ENCODE results near the gene SMTN.
"Not testable (repeated sequence)": the region's sequence is repeated elsewhere in the genome, so short reads cannot be mapped to it uniquely, and the experiment has no call there.

SMTN gene

DNA sequence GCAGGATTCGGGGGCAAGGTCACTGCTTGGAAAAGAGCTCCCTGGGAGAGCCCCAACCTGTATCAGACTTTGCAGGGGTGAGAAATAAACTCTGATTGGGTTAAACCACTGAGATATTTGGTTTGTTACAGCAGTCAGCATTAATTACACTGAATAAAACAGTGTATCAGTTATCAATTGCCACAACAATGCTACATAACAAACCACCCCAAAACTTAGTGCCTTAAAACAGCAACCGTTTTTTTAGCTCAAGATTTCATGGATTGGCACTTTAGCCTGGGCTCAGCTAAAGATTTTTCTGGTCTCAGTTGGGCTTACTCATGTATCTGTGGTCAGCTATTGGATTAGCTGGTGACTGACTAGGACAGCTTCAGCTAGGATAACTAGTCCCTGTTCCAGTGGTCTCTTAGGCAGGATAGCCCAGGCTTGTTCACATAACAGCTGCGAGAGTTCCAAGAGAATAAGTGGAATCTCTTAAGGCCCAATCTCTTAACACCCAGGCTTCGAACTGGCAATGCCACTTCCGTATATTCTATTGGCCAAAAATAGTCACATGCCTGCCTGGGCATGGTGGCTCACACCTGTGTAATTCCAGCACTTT, 7.5 kb upstream of the SMTN start:
- DNase-seq = not testable (repeated sequence)

DNA sequence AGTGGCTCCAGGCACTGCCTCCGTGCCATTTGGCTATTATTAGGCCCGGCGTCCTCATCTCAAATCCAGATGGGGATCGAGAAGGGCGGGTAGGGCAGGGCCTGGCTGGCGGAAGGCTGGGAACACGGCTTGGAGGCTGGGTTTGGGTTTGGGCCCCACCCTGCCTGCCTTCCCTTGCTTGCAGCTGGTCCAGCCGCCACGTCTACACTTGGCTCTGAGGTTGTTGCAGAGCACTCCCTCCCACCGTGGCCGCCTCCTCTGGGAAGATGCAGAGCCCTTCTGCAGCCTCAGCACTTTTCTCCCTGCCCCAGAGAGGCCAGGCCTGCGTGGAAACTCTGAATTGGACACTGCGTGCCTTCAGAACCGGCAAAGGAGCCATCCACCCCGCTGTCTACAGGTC, 5.2 kb upstream of the SMTN start:
- DNase-seq = no peak

DNA sequence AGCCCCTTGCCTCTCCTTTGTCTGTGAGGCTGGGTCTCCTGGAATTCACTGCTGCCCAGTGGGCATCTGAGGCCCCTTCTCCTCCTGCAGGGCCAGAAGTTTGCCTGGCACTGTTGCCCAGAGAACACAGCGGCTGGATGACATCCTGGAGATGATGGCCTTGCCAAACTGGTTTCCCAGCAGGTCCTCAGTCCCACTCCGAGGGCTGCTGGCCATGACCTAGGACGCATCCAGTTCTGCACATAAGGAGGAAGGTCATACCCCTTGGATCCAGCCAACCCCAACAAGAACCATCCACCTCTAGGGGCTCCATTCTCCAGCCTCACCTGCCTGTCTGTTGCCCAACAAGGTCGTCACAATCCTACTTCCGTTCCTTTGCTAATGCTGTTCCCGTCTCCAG, 3.4 kb upstream of the SMTN start:
- DNase-seq = no peak

DNA sequence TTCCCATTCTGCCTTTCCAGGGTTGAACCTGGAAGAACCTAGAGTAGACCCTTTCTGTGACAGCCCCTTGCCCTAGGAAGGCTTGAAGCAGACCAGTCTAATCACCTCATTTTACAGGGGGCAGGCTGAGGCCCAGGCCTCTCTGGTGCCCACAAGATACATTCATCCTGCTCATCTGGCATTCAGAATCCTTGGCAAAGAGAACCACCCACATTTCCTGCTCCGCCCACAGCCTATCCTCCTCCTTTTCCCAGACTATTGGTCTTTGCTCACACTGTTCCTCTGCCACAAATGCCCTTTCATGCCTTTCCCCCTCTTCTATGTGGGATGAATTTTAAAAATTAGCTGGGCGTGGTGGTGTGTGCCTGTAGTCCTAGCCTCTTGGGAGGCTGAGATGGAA, 2.7 kb upstream of the SMTN start:
- not testable (repeated sequence) for DNase-seq

DNA sequence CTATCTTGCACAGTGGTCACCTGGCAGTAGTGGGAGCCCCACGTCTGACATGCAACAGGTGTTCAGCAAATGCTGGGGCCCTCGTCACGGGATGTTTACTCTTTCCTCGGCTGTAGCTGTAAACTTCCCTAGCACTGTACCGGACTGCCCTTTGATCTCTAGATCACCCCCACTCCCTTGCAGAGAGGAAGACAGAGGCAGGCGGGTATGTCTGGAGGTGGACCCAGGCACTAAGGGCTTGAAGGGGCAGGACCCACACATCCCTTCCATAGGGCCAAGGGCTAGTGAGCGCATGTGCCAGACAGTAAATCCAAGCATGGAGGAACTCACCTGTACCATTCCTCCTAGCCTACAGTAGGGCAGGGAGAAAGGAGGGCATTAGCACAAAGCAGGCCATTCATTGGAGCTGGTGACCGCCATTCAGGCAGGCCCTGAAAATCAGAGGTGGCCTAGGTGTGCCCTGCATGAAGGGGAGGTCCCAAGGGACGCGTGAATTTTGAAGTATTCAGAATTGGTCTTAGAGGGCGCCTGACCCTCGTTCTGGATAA, 1.9 kb upstream of the SMTN start:
- DNase-seq = no peak

DNA sequence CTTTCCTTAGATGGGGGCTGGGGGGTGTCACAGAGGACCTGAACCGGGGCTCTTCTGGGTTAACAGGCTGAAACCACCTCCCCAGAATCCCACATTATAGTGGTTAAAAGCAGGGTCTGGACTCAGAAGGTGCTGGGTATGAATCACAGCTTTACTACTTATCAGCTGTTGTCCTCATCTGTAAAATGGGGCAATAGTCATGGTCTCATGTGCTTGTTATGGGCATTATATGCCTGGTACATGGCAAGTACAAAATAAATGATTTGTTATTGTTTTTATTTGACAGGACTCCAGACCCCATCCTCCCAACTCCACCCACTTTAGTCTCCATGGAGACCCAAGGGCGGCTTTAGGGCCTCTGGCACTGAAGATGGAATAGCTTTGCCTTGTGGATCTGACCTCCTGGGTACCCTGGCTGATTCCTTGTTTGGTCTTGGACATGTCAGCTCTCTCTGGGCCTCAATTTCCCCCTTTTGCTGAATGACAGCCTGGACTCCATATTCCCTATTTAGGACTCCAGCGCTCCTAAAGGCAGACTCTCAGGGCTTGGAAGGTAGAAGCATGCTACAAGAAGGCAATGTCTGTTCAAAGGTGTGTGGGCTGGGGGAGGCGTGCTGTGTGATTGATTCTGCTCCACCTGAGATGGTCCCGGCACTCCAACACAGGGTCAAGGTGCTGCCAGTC, 812 bp upstream of the SMTN start:
- DNase-seq = no peak

DNA sequence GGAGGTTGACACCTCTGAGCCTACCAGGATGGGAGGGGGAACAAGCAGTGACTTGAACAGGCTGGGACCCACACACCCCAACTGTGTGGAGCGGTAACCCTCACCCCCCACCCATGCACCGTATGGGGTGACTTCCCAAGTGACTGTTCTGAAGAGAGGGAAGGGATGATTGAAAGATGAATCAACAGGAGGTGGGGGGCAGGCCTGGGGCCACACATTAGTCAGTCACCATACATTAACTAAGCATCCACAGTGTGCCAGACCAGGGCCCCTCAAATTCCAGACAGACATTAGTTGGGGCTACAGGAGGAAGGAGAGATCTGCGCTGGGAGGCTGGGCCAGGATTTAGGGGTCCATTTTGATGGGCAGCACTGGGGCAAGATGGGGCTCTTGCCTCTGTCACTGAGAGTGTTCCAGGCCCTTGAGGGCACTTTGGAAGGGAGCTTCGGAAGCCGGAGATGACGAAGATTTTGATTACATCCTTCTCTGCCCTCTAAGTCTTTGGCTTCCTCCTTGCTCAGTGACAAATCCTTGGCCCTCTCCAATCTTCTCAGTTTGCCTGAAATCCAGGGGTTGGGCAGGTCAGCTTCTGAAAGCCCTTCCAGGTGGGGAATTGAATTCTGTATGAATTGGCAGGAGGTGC, 966 bp downstream of the SMTN start:
- DNase-seq = no peak

DNA sequence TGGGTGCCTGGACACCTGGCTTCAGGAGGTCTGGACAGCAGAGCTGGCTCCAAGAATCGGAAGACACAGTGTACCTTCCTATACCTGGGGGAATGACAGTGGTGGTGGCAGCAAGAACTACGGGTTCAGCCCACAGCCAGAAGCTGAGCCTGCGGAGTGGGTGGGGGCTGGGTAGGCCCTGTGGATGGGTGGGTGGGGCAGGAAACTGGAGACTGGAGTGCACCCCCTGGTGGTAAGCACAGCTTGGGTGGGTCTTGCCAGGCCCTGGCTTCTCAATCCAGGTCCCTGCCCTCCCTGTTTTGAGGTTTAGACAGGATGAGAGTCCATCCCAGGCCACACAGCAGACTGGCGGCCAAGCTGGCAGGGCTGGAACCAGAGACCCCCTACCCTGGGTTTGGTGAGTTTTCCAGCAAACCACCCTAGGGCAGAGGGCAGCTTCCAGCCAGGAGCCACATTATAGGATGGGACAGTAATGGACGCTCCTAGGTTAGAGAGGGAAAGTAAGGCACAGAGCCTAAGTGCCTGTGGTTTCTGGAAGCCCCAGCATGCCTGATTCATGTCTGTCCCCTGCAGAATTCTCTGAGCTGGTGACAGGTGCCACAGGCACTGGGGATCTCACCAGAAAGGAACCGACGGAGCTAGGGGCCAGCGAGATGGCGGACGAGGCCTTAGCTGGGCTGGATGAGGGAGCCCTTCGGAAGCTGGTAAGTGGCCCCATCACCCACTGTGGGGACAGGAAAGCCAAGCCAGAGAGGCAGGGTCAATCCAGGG, 1.7 kb downstream of the SMTN start:
- peak; percentile 19 to 24 for DNase-seq

DNA sequence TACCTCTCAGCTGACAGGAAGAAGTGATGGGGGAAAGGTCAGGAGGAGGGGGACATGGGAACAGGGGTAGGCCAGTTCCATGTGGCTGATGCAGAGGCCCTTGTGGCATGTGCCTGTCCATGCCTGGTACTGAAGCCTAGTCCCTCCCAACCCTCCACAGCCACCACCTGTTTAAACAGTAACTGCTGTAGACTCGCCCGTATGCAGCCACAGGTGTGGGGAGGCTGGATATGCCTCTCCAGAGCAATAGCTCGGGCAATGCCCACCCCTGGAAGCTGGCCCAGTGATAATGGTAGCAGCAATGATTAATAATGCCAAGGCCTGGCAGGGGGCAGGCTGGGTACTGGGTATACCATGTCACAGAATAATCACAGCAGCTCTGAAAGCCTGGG, 2.3 kb downstream of the SMTN start:
- peak; percentile 72 to 89 for DNase-seq

DNA sequence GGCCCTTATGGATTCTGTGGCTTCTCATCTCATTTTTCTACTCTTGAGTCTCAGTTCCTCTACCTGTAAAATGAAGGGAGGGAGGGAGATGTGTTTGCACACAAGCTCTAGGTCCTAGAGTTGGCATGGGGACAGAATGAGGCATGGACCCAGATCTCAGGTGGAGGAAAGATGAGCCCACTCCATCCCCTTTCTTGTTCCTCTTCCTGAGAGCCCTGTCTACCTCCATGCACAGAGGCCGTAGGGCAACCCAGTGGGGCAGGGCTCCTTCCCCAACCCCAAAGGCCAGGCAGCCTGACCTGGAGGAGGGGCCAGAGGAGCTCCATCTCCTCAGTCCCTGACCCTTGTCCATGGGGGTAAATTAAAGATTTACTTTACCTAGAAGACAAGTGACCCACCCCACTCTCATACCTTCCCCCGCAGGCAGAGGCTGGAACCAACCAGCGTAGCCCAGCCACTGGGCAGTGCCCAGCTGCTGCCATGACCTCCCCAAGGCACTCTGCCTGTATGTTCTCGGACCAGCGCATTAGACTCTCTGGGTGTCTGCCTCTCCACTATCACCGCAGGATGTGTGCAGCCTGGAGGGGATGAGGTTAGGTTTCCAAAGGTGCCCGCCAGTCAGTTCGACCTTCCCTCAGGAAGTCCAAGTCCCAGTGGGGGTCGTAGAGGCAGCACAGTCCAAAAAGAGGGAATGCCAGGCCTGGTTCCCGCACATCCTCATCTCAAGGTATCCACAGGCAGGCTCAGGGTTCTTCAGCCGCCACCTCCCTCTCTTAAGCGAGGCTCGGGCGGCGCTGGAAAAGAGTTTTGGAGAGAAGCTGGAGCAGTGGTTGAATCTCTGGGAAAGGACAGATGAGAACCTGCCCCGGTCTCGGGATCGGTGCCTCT, 3.0 kb downstream of the SMTN start:
- no peak for DNase-seq

DNA sequence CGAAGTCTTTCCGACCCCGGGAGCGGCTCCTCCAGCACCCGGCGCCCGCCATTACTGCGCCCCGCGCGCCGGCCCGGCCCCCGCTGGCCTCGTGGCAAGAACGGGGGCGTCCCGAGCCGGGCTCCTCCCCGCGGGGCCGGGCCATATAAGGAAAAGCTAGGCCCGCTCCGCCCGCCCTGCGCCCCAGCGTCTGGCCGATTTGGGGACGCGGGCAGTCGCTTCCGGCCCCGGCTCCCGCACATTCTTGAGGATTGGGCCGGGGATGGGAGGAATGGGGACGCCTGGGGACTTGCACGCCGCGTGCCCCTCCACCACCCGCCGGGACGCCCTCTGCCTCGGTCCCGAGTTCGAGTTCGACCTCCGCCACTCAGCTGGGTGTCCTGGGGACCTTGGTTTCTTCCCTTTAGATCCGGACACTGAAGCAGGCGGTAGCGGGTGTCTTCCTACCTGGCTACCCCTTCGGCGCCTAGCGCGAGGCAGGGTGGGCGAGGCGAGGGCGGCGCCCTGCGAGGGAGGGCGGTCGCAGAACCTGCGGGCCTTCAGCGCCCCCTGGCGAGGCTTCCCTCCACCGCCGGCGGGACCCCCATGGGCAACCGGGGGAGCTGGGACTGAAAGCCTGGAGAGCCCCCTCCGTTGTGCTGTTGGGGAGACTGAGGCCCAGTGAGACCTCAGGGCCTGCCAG, 3.8 kb downstream of the SMTN start:
- DNase-seq = no peak

DNA sequence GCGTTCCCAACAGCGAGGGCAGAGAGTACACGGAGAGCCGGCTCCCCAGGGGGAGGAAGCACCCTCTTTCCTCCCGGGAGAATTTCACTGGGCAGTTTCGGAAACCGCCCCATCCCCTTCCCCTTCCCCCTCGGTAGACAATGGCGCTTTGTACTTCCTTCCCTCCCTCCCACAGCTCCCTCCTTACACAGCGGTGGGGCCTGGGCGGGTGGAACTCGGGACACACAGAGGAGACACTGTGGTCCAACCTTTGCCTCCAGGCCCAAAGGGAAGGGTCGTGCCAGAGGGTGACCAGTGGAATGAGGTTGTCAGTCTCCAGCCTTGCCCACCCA, 4.3 kb downstream of the SMTN start:
- no peak for DNase-seq

DNA sequence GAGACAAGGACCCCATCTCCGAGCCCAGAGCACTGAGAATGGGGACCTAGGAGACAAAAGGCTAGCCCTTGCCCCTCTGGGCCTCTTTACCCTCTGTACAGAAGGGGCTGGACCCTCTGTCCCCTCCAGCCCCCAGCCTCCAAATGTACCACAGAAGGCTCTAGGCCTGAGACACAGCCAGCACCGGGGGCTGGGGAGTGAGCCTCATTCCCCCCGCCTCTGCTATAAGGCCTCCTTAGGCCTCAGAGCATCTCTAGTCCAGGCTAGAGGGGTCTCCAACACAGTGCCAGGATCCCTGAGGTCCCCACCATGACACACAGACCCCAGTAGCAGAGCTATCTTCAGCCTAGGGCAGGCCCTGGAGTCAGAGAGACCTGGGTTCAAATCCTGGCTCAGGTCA, 4.8 kb downstream of the SMTN start:
- DNase-seq = no peak

DNA sequence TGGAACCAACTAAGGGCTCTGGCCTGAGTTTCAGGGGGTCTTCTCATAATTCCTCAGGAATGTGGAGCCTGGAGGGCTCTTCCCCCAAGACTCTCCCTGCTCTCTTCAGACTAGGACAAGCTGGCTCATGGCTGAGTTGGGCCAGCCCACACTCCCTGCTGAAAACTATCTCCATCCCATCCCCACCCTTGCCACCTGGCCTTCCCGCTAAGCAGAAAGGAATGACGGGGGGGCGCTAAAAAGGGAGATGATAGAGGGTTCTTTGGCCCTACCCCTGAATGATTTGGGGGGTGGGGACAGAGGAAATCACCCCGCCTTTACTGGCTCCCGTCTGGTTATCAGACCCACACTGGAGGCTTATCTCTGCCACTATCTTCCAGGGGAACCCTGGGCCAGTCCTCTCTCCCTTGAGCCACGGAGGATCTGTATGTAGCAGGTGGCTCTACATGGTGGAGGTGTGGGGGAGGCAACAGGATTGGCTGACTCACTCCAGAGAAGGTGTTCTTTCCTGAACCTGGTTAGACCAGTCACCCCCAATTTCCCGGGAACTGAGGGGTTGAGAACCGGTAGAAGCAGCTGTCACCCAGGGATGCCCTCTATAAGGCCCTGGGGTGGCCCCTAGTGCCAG, 5.7 kb downstream of the SMTN start:
- DNase-seq = no peak

DNA sequence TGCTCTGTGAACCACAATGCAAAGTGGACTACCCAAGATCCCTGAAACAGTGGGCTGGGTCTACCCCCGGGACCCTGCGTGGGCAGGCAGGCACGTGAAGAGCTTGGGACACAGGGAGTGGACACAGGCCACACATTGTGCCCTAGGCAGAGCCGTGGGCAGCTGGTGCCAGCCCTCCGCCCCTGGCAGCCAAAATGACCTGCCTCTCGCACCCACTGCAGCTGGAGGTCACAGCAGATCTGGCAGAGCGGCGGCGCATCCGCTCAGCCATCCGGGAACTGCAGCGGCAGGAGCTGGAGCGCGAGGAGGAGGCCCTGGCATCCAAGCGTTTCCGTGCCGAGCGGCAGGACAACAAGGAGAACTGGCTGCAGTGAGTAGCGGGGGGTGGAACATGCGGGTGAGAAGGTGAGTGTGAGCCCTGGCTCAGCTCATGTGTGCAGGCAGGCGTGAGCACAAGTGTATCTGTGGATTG, 6.7 kb downstream of the SMTN start:
- no peak for DNase-seq

DNA sequence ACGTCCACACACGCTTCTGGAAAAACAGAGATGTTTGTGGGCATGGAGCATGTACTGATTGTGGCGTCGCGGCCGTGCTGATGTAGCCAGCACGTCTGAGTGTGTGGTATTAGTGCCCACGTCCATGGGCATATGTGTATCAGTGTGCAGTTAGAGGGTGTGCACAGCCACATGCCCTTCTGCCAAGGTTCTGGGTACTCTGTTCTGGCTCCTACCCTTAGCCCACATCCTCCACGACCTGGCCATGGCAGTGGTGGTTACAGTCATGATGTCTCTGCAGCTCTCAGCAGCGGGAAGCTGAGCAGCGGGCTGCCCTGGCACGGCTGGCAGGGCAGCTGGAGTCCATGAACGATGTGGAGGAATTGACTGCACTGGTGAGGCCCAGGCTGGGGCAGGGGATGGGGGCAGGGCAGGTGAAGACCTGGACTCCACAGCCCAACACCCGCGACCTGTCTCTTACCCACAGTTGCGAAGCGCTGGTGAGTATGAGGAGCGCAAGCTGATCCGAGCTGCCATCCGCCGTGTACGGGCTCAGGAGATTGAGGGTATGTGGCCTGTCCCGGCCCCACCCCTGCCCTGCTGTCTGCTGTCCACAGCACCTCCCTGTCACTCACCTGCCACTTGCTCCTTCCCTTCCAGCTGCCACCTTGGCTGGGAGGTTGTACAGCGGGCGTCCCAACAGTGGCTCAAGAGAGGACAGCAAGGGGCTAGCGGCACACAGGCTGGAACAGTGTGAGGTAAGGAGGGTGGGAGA, 7.3 kb downstream of the SMTN start:
- no peak for DNase-seq

DNA sequence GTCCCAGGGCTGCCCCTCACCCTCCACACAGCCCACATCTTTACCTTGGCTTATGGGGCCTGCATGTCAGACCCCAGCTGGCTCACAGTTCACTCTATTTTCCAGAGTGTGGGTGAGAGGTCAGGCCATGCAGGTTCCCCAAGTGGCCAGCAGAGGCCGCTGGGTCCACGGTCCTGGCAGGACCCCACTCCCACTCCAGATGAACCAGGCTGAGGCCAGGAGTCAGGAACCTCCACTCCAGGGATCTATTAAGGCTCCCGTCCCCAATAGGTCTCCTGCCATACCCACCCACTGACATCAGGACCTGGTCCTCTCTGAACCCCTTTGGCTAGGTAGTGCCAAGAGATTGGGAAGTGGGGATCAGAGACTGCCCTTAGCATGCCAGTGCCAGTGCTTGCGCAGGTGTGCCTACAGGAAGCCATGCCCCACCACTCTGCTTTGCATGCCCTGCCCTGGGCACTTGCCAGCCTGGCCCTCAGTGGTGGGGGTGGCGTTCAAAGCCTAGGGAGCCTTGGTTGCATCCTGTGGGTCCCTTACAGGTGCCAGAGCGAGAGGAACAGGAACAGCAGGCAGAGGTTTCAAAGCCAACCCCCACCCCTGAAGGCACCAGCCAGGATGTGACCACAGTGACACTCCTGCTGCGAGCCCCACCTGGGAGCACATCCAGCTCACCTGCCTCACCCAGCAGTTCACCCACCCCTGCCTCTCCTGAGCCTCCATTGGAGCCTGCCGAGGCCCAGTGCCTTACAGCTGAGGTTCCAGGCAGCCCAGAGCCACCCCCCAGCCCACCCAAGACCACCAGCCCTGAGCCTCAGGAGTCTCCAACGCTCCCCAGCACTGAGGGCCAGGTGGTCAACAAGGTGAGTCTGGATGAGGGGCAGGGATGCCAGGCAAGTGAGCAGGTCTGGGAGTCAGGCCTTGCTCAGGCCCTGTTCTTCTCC, 8.3 kb downstream of the SMTN start:
- DNase-seq = peak in 1 of 2 experiments; percentile 22

DNA sequence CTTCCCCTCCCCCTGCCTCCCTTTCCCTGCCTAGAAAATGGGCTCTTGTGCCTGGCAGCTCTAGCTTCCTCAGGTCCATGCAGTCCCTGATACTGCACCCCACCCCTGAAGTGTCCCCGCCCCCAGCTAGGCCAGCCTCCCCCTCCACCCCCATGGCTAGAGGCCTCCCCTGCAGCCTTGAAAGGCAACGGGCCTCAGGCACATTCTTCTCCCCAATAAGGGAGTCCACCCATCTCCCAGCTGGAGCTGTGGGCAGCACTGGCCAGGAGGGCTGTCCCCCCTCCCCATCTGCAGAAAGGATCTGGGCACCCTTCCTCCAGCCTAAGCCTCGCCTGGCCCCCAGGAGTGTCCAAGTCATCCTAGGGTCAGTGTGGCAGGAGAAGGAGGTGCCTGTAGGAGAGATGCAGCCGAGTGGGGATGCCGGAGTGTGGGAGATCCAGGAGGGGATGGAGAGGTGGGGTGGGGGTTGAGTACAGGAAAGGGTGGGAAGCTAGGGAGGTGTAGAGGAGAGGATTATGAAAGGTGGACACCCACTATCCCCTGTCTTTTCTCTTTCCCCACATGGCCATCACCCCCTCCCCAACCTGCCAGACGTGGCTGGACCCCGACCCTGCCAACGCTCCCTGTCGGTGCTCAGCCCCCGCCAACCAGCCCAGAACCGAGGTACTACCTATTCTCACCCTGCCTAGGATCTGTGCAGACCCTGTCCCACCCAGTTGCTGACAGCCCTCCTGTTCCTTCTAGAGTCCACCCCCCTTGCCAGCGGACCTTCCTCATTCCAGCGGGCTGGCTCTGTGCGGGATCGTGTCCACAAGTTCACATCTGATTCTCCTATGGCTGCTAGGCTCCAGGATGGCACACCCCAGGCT, 9.3 kb downstream of the SMTN start:
- DNase-seq = no peak
